Right cardiac atrium (tissue), 5 donors: Measurements from ENCODE around the gene FKBP15. TPM values are rescaled to one million over a fixed set of nuclear protein-coding genes. Genes with fewer than 3 reads are reported as not detected.

Source experiments
- ATAC-seq, 2 donors: fragments of 200-7000 bp; cut with Tn5 transposase; one replicate each; pipeline versions ENCODE4 v1.8.0 to v1.9.1; 2020; ENCODE audit warnings: moderate library complexity in 2 of 2, mild to moderate bottlenecking in 1 of 2
- DNase-seq, 3 donors: peaks; one replicate each; pipeline ENCODE4 v3.0.0-alpha.2; 2020
- H3K27ac ChIP-seq: one replicate; pipeline ENCODE4 v1.5.1; 2013; ENCODE audit warnings: mild to moderate bottlenecking, low read length, control low read depth, moderate library complexity
- H3K27me3 ChIP-seq: one replicate; pipeline ENCODE4 v1.6.1; 2013; ENCODE audit not compliant: control insufficient read depth, insufficient read depth
- H3K4me1 ChIP-seq: one replicate; pipeline ENCODE4 v1.6.1; 2013; ENCODE audit warnings: low read length; ENCODE audit not compliant: control insufficient read depth, insufficient read depth
- H3K4me3 ChIP-seq: one replicate; pipeline ENCODE4 v1.5.1; 2013; ENCODE audit warnings: low read length, control low read depth
- H3K9me3 ChIP-seq: one replicate; pipeline ENCODE4 v1.6.1; 2013; ENCODE audit warnings: low read length; ENCODE audit not compliant: control insufficient read depth
- WGBS: extraction: QIAGEN DNeasy Blood & Tissue Kit; methylation state at CpG from one replicate; pipeline ENCODE4 v1.1.7; 2013; 5-methylcytosine and 5-hydroxymethylcytosine counted together
- intact Hi-C, 4 donors: fragments of 100-400 bp; cut with DNase I; formaldehyde crosslinking; loops; one replicate each; pipeline versions ENCODE4 v1.11.0 to v1.14.0; 2022 to 2023
- long read RNA-seq, 4 donors: library from polyadenylated mRNA; unstranded; transcript quantifications; one replicate each; pipeline ENCODE4 v2.0.0, GENCODE V29; 2020 to 2021
- polyA plus RNA-seq: library from polyadenylated mRNA; stranded (reverse); fragments of 200-250 nt; gene quantifications from one replicate; pipeline ENCODE4 v1.2.3, GENCODE V29; 2013
- total RNA-seq, 4 donors: library from RNA; stranded (reverse); fragmentation: NEBNext Ultra II Directional; extraction: Animal tissue kit (Norgen Biotek cat#: 25700); gene quantifications; one replicate each; pipeline ENCODE4 v1.2.1, GENCODE V29; 2021
- donor health status: healthy with polysubstance abuse.
- donor health status: DM: no; HTN: yes; CAD: no.
- donor health status: DM: no; HTN: no; CAD: no.
- donor health status: DM: no; HTN: yes; CAD: no; lungs with severe emphysema.
- donor health status: DM: yes; HTN: yes; CAD: no.

The FKBP15 gene, protein sequence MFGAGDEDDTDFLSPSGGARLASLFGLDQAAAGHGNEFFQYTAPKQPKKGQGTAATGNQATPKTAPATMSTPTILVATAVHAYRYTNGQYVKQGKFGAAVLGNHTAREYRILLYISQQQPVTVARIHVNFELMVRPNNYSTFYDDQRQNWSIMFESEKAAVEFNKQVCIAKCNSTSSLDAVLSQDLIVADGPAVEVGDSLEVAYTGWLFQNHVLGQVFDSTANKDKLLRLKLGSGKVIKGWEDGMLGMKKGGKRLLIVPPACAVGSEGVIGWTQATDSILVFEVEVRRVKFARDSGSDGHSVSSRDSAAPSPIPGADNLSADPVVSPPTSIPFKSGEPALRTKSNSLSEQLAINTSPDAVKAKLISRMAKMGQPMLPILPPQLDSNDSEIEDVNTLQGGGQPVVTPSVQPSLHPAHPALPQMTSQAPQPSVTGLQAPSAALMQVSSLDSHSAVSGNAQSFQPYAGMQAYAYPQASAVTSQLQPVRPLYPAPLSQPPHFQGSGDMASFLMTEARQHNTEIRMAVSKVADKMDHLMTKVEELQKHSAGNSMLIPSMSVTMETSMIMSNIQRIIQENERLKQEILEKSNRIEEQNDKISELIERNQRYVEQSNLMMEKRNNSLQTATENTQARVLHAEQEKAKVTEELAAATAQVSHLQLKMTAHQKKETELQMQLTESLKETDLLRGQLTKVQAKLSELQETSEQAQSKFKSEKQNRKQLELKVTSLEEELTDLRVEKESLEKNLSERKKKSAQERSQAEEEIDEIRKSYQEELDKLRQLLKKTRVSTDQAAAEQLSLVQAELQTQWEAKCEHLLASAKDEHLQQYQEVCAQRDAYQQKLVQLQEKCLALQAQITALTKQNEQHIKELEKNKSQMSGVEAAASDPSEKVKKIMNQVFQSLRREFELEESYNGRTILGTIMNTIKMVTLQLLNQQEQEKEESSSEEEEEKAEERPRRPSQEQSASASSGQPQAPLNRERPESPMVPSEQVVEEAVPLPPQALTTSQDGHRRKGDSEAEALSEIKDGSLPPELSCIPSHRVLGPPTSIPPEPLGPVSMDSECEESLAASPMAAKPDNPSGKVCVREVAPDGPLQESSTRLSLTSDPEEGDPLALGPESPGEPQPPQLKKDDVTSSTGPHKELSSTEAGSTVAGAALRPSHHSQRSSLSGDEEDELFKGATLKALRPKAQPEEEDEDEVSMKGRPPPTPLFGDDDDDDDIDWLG
- total RNA-seq (10 to 100 TPM; 19.5 to 21.2 (median 20.1) TPM), polyA plus RNA-seq (11.0 TPM)
- long read RNA-seq, donor 1, partial matches to known transcripts, result 18 of 19 reads
- long read RNA-seq, donor 1, other reads (novel, unspliced or antisense), result 0 of 19 reads
- long read RNA-seq, donor 2, full-length matches to known transcripts, result 1 of 3 reads
- long read RNA-seq, donor 2, partial matches to known transcripts, result 2 of 3 reads
- long read RNA-seq, donor 2, other reads (novel, unspliced or antisense), result 0 of 3 reads
- long read RNA-seq, donor 3, full-length matches to known transcripts, result 3 of 80 reads
- long read RNA-seq, donor 3, partial matches to known transcripts, result 51 of 80 reads
- long read RNA-seq, donor 3, other reads (novel, unspliced or antisense), result 26 of 80 reads
- long read RNA-seq, donor 4, partial matches to known transcripts, result 6 of 8 reads
- long read RNA-seq, donor 4, other reads (novel, unspliced or antisense), result 2 of 8 reads

- intact Hi-C loops, result no loop called here
- Histone ChIP-seq H3K27me3 (no peaks in the 10 kb centered on the region), H3K4me3 (peak within 1 kb of the TSS; percentile 98), H3K27ac (peak within 1 kb of the TSS; percentile 94), H3K4me1 (peaks cover 2% of the 10 kb centered on the region), H3K9me3 (no peaks in the 10 kb centered on the region)
- WGBS, result under 1% methylated on average over 65 of the region's 65 CpGs
- peak; percentile 98 to 99 (median 99) for DNase-seq
- peak; percentile 100 for ATAC-seq
Measured at GRCh38 chr9:113221003-113221799, at the start of gene FKBP15, which contains the start of gene SLC31A1. FKBP15 (minus strand) TSS chr9:113221277; CDS start chr9:113221243, 34 bp downstream. SLC31A1 (plus strand) TSS chr9:113221544; CDS start chr9:113256149, 34,605 bp downstream.

- intact Hi-C loops, result loop anchor here in 1 of 4 donors (10.0 kb wide), 1 partner anchor 135 kb away; the partner anchor contains the start of gene ALAD
- H3K27me3 ChIP-seq, result no peaks in the 10 kb centered on the region
- DNase-seq (no peak), ATAC-seq (no peak)
- H3K4me1 ChIP-seq, result no peaks in the 10 kb centered on the region
- no peak overlapping the region for H3K4me3 ChIP-seq
- H3K9me3 ChIP-seq, result no peaks in the 10 kb centered on the region
- 86% methylated on average over 2 of the region's 2 CpGs for WGBS
- H3K27ac ChIP-seq, result no peak overlapping the region
Measured at GRCh38 chr9:113269871-113270270, 48.8 kb upstream of the FKBP15 start.

DNA sequence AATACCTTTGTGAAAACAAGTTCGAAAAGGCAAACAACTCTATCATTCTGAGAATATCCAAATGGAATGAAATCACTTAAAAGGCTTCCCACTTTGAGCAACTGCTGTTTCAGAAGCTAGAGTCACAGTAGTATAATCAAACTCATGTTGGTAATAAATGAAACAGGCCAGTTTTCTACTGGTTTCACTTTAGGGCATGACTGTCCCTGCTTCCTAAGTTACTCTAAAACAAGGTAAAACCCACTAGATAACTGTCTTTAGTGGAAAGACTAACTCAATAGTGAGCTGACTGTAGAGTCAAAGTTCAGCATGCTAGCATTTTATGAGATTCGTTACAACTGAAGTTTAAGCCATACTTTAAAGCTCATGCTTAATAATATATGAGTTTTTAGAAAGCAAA is 48.3 kb upstream of the FKBP15 start:
- ATAC-seq (no peak), DNase-seq (no peak)
- Histone ChIP-seq H3K9me3 (no peaks in the 10 kb centered on the region), H3K4me3 (no peak overlapping the region), H3K27me3 (no peaks in the 10 kb centered on the region), H3K4me1 (no peaks in the 10 kb centered on the region), H3K27ac (no peak overlapping the region)
- intact Hi-C loops, result no loop called here
- WGBS, result 91% methylated on average over 2 of the region's 2 CpGs

DNA sequence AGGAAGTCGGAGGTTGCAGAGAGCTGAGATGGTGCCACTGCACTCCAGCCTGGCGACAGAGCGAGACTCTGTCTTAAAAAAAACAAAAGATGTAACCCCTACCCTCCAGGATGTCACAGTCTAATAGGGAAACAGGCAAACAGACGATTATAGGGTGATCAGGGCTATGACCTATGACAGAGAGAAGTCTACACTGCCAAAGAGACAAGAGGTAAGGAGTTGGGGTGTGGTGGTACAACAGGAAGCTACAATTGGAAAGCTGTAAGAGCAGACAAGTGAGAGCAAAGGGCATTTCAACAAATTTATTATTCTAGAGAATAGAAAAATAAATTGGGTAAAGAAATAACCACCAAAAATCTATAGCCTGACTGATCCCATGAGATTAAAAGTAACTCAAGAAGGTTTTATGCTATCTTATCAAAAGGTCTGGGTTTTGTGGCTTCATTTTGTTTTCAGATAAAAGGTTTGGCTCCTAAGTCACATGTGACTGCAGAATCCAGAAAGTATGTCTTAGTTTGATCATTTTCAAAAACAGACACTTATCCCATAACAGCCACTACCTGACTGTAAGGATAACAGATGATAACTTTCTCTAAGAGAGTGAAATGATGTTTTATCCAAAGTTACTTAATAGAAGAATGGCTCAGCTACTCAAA is 47.0 kb upstream of the FKBP15 start:
- H3K4me3 ChIP-seq, result no peak overlapping the region
- H3K27ac ChIP-seq, result no peak overlapping the region
- intact Hi-C loops, result no loop called here
- 87% methylated on average over 4 of the region's 4 CpGs for WGBS
- H3K27me3 ChIP-seq, result no peaks in the 10 kb centered on the region
- H3K4me1 ChIP-seq, result no peaks in the 10 kb centered on the region
- ATAC-seq (no peak), DNase-seq (no peak)
- H3K9me3 ChIP-seq, result no peaks in the 10 kb centered on the region

DNA sequence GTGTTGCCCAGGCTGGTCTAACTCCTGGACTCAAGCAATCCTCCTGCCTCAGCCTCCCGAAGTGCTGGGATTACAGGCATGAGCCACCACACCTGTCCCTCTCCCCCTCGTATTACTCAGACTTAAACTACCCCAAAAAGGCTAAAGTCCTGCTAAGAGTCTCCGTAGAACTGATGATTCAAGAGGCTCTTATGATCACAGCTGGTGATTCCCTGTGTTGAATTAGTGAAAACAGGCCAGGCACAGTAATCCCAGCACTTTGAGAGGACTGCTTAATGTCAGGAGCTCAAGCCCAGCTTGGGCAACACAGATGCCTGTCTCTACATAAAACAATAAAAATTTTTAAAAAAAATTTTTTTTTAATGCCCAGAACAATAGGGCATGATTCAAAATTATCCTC is 45.1 kb upstream of the FKBP15 start:
- H3K9me3 ChIP-seq, result no peaks in the 10 kb centered on the region
- no peaks in the 10 kb centered on the region for H3K27me3 ChIP-seq
- no peaks in the 10 kb centered on the region for H3K4me1 ChIP-seq
- ATAC-seq, result no peak
- no peak overlapping the region for H3K27ac ChIP-seq
- H3K4me3 ChIP-seq, result no peak overlapping the region
- WGBS, result 89% methylated on average over 3 of the region's 3 CpGs
- DNase-seq, result no peak
- intact Hi-C loops, result no loop called here

DNA sequence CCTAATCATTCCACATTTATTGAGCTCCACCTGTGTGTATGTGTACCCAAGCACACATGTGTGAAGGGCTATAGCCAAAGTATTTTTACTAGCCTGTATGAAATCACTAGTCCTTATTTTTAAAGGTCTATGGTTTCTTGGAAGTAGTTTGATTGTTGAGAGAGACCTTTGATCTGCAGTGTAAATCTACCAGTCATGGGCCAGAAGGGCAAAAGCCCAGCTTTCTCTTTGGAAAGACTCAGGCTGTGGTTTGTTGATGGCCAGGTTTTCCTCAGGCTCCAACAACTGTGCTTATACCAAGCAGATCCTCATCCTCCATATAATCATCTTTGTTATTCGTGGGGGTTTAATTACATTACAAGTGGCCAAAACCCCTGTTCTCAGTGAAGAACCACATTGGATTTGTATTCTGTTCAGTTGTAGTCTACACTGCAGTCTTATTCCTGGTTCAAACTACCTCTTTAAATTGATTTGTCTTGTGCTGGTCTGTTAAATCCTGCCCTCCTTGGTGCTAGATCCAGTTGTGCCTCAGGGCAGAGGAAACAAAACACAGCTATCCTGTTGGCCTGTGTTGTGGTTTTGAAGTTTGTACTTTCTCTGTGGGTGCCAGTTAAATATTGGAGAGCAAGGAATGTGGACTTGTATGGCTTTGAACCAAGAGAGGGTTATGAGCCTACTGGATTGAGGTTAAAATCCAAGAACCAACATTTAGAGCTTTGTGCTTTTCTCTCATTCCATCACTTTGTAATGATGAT is 41.0 kb upstream of the FKBP15 start:
- H3K27ac ChIP-seq, result no peak overlapping the region
- 87% methylated on average over 1 of the region's 1 CpG for WGBS
- no peaks in the 10 kb centered on the region for H3K4me1 ChIP-seq
- no peaks in the 10 kb centered on the region for H3K9me3 ChIP-seq
- H3K27me3 ChIP-seq, result no peaks in the 10 kb centered on the region
- intact Hi-C loops, result no loop called here
- H3K4me3 ChIP-seq, result no peak overlapping the region
- no peak for ATAC-seq
- DNase-seq, result no peak

DNA sequence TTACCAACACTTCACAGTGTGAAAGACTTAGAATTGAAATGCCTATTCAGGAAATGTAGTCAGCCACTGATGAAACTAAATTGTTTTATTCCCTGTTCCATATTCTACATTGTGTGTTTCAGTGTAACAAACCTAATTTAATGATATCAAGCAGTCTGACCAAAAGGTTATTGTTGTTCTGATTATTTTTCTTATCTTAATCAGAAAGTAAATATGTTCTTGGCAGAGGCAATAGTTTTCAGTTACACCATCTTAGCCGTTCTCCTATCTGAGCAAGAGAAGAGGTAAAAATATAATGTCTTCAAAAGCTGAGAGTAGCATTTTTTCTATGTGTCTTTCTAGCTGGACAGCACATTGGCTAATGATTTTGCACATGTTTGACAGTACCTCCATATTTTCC is 37.2 kb upstream of the FKBP15 start:
- no peaks in the 10 kb centered on the region for H3K27me3 ChIP-seq
- no peaks in the 10 kb centered on the region for H3K4me1 ChIP-seq
- DNase-seq (no peak), ATAC-seq (no peak)
- intact Hi-C loops, result no loop called here
- H3K27ac ChIP-seq, result no peak overlapping the region
- no peak overlapping the region for H3K4me3 ChIP-seq
- no peaks in the 10 kb centered on the region for H3K9me3 ChIP-seq
- WGBS, result 42% methylated on average over 1 of the region's 1 CpG

- WGBS, result 93% methylated on average over 3 of the region's 3 CpGs
- ATAC-seq, result no peak
Measured at GRCh38 chr9:113257863-113258262, 36.8 kb upstream of the FKBP15 start.

GRCh38 chr9:113255438-113255837 is 34.4 kb upstream of the FKBP15 start:
- ATAC-seq, result peak in 1 of 2 donors; percentile 31
- no peaks in the 10 kb centered on the region for H3K9me3 ChIP-seq
- H3K27me3 ChIP-seq, result no peaks in the 10 kb centered on the region
- no peak for DNase-seq
- intact Hi-C loops, result no loop called here
- no peak overlapping the region for H3K27ac ChIP-seq
- no peak overlapping the region for H3K4me3 ChIP-seq
- H3K4me1 ChIP-seq, result no peaks in the 10 kb centered on the region
- WGBS, result 88% methylated on average over 6 of the region's 6 CpGs

More at GRCh38 chr9:113257863-113258262, 36.8 kb upstream of the FKBP15 start:
- intact Hi-C loops, result no loop called here
- Histone ChIP-seq H3K27ac (no peak overlapping the region), H3K4me3 (no peak overlapping the region), H3K4me1 (no peaks in the 10 kb centered on the region), H3K9me3 (no peaks in the 10 kb centered on the region), H3K27me3 (no peaks in the 10 kb centered on the region)
- DNase-seq, result no peak
